ENCODE measurements around the gene SHC2.
"Not testable (repeated sequence)": the region's sequence is repeated elsewhere in the genome, so short reads cannot be mapped to it uniquely, and the experiment has no call there.

The SHC2 gene

DNA sequence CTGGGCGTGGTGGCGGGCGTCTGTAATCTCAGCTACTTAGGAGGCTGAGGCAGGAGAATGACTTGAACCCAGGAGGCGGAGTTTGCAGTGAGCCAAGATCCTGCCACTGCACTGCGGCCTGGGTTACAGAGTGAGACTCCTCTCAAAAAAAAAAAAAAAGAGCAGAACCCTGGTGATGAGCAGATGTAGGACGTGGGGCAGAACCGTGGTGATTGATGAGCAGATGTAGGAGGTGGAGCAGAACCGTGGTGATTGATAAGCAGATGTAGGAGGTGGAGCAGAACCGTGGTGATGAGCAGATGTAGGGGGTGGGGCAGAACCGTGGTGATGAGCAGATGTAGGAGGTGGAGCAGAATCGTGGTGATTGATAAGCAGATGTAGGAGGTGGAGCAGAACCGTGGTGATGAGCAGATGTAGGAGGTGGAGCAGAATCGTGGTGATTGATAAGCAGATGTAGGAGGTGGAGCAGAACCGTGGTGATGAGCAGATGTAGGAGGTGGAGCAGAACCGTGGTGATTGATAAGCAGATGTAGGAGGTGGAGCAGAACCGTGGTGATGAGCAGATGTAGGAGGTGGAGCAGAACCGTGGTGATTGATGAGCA lies 80.1 kb downstream of the SHC2 start:
- H3K9me3 ChIP-seq (ENCODE audit: control insufficient read depth in 1 of 2, low read length in 2 of 2); H3K27ac ChIP-seq (ENCODE audit: low read depth, low read length); H3K4me3 ChIP-seq (ENCODE audit: low read depth in 1 of 2, low read length in 2 of 2); H3K4me1 ChIP-seq (ENCODE audit: control insufficient read depth in 1 of 2, insufficient read depth in 2 of 2, low read length in 2 of 2); H3K36me3 ChIP-seq (ENCODE audit: control insufficient read depth in 1 of 2, insufficient read depth in 2 of 2, low read length in 2 of 2); H3K9ac ChIP-seq (ENCODE audit: low read depth in 1 of 2, low read length in 2 of 2): not testable (repeated sequence)
- peaks cover 14 to 18% of the 10 kb centered on the region in 2 donors for H3K27me3 ChIP-seq (ENCODE audit: control insufficient read depth in 1 of 2, insufficient read depth in 2 of 2, low read length in 2 of 2)

DNA sequence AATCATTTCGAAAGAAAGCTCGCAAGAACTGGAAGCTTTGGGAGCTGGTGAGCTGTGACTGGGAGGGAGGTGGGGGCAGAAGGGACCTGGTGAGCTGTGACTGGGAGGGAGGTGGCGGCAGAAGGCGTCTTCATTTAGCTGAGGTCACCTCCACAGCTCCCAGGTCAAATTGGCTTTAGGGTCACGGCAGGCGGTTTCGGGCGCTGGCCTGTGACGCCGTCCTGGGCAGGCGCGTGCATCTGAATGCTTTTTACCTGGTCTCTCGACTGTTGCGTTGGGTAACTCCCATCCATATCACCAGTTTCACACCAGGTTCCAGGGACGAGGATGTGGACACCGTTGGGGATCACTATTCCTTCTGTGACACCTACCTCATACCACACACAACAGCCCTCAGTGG lies 81.0 kb downstream of the SHC2 start:
- Histone ChIP-seq H3K4me3 (ENCODE audit: low read depth in 1 of 2, low read length in 2 of 2) (no peak overlapping the region), H3K27ac (ENCODE audit: low read depth, low read length) (no peak overlapping the region), H3K36me3 (ENCODE audit: control insufficient read depth in 1 of 2, insufficient read depth in 2 of 2, low read length in 2 of 2) (no peaks in the 10 kb centered on the region), H3K9ac (ENCODE audit: low read depth in 1 of 2, low read length in 2 of 2) (no peak overlapping the region), H3K9me3 (ENCODE audit: control insufficient read depth in 1 of 2, low read length in 2 of 2) (no peaks in the 10 kb centered on the region), H3K4me1 (ENCODE audit: control insufficient read depth in 1 of 2, insufficient read depth in 2 of 2, low read length in 2 of 2) (no peaks in the 10 kb centered on the region), H3K27me3 (ENCODE audit: control insufficient read depth in 1 of 2, insufficient read depth in 2 of 2, low read length in 2 of 2) (peaks cover 14 to 18% of the 10 kb centered on the region in 2 donors)

DNA sequence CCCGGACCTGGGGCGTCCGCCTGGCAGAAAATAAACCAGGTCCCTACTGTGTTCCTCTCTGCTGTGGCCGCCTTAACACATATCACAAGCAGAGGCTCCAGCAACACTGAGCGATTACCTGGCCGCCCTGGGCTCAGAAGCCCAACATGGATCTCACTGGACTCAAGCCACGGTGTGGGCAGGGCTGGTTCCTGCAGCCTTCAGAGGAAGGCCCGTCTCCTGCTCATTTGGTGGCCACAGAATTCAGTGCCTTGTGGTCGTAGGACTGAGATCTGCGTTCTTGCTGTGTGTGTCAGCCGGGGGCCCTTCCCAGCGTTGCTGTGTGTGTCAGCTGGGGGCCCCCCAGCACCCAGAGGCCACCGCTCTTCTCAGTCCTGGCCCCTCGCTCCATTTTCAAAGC lies 82.1 kb downstream of the SHC2 start:
- Histone ChIP-seq H3K27me3 (ENCODE audit: control insufficient read depth in 1 of 2, insufficient read depth in 2 of 2, low read length in 2 of 2) (peaks cover 8% of the 10 kb centered on the region in 2 donors), H3K4me3 (ENCODE audit: low read depth in 1 of 2, low read length in 2 of 2) (no peak overlapping the region), H3K27ac (ENCODE audit: low read depth, low read length) (no peak overlapping the region), H3K9ac (ENCODE audit: low read depth in 1 of 2, low read length in 2 of 2) (no peak overlapping the region), H3K9me3 (ENCODE audit: control insufficient read depth in 1 of 2, low read length in 2 of 2) (no peaks in the 10 kb centered on the region), H3K36me3 (ENCODE audit: control insufficient read depth in 1 of 2, insufficient read depth in 2 of 2, low read length in 2 of 2) (no peaks in the 10 kb centered on the region), H3K4me1 (ENCODE audit: control insufficient read depth in 1 of 2, insufficient read depth in 2 of 2, low read length in 2 of 2) (no peaks in the 10 kb centered on the region)

DNA sequence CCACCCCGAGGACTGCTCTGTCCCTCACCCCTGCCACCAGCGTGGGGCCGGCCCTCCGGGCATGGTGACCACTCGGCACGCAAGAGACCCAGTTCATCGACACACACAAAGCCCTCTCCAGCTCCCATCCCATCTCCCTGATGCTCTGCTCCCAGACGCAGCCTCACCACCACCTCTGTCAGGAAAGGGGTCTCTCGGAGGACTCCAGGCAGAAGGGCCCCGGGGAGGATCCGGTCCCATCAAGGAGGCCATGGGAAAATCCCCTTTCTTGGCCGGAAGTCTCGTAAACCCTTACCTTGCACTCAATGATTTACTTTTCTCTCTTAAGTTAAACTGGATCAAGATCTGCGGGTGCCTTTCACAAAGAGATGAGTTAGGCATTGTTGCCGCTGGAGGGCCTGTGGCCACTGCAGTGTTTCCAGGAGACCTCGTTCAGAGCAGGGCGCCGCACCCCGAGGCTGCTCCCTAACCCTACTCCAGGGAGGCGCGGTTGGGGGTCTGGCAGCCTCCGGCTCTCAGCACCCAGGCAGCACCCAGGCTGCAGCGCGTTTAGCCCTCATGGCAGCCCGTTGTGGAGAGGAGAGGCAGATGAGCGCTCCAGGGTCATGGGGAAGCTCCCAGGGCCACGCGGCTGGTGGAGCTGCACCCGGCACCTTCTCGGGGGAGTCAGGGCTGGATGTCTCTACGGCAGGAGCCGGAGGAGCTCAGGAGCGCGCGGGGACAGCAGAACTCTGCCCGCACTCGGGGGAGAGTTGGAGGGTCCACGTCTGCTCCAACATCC lies 82.8 kb downstream of the SHC2 start:
- H3K4me3 ChIP-seq (ENCODE audit: low read depth in 1 of 2, low read length in 2 of 2): no peak overlapping the region
- H3K27ac ChIP-seq (ENCODE audit: low read depth, low read length): no peak overlapping the region

DNA sequence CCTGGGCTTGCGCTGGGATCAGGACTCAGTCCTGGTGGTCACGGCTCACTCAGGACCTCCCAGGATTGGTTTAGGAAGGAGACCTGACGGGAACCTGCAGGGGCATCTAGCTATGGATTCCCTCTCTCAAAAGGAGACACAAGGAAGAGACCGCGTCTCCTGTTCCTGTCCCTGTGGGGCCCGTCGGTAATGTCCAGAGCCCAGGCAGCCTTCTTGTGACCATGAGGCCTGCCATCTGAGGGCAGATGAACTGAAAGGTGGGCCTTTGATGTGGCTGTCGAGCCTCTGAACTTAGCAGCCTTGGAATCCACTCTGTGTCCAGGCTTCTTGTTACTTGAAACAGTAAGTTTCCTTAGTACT lies 84.7 kb downstream of the SHC2 start:
- Histone ChIP-seq H3K36me3 (ENCODE audit: control insufficient read depth in 1 of 2, insufficient read depth in 2 of 2, low read length in 2 of 2) (no peaks in the 10 kb centered on the region), H3K9ac (ENCODE audit: low read depth in 1 of 2, low read length in 2 of 2) (no peak overlapping the region), H3K27me3 (ENCODE audit: control insufficient read depth in 1 of 2, insufficient read depth in 2 of 2, low read length in 2 of 2) (peaks cover 0 to 9% of the 10 kb centered on the region in 2 donors), H3K4me3 (ENCODE audit: low read depth in 1 of 2, low read length in 2 of 2) (no peak overlapping the region), H3K27ac (ENCODE audit: low read depth, low read length) (no peak overlapping the region), H3K4me1 (ENCODE audit: control insufficient read depth in 1 of 2, insufficient read depth in 2 of 2, low read length in 2 of 2) (no peaks in the 10 kb centered on the region), H3K9me3 (ENCODE audit: control insufficient read depth in 1 of 2, low read length in 2 of 2) (no peaks in the 10 kb centered on the region)

More for the DNA sequence above, 82.8 kb downstream of the SHC2 start:
- Histone ChIP-seq H3K9me3 (ENCODE audit: control insufficient read depth in 1 of 2, low read length in 2 of 2) (no peaks in the 10 kb centered on the region), H3K27me3 (ENCODE audit: control insufficient read depth in 1 of 2, insufficient read depth in 2 of 2, low read length in 2 of 2) (peaks cover under 1 to 7% of the 10 kb centered on the region in 2 donors), H3K9ac (ENCODE audit: low read depth in 1 of 2, low read length in 2 of 2) (no peak overlapping the region), H3K4me1 (ENCODE audit: control insufficient read depth in 1 of 2, insufficient read depth in 2 of 2, low read length in 2 of 2) (no peaks in the 10 kb centered on the region), H3K36me3 (ENCODE audit: control insufficient read depth in 1 of 2, insufficient read depth in 2 of 2, low read length in 2 of 2) (no peaks in the 10 kb centered on the region)

DNA sequence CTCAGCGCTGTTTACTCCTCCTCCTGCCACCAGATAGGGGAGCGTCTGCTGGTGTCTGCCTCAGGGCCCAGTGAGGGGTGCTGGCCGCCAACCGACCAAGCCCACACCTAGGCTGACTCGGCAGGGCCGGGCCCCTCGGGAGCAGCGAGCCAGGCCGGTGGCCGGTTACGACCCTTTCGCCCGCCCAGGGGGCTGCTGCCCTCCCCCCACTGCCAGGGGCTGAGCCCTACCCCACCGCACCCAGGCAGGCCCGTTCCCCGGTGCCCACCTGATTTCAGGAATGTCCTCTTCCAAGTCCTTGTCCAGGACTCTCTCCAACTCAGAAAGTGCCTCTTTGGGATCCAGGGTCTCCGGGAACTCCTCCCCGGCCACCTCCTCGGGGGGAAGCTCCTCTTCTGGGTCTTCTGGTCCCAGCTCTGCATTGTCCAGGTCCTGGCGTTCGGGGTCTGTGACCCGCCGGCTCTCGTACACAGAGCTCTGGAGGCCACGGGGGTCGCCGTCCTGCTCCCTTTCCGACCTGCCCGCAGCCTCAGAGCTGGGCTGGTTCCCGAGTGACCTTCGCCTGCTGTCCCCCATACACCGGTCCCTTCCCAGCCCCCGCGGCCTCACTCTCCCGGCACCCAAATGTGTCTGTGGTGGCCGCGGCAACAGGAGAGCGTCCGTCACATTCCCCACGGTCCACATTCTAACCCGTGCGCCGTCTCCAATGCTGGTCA lies 85.3 kb downstream of the SHC2 start:
- Histone ChIP-seq H3K4me3 (ENCODE audit: low read depth in 1 of 2, low read length in 2 of 2) (no peak overlapping the region), H3K27ac (ENCODE audit: low read depth, low read length) (no peak overlapping the region), H3K36me3 (ENCODE audit: control insufficient read depth in 1 of 2, insufficient read depth in 2 of 2, low read length in 2 of 2) (no peaks in the 10 kb centered on the region), H3K4me1 (ENCODE audit: control insufficient read depth in 1 of 2, insufficient read depth in 2 of 2, low read length in 2 of 2) (no peaks in the 10 kb centered on the region), H3K9me3 (ENCODE audit: control insufficient read depth in 1 of 2, low read length in 2 of 2) (no peaks in the 10 kb centered on the region), H3K9ac (ENCODE audit: low read depth in 1 of 2, low read length in 2 of 2) (no peak overlapping the region), H3K27me3 (ENCODE audit: control insufficient read depth in 1 of 2, insufficient read depth in 2 of 2, low read length in 2 of 2) (peaks cover 0 to 9% of the 10 kb centered on the region in 2 donors)

DNA sequence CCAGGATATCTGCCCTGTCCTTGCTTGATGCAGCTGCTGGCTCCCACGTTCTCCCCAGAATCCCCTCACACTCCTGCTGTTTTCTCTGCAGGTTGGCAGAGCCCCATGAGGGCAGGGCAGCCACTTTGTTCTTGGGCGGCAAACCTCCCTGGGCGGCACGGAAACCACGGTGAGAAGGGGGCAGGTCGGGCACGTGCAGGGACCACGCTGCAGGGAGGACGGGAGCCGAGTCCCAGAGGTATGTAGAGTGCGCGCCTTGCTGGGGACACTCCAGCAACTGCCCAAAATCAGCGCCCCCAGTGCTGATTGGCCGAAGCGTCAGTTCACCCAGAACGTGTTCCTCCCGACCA lies 86.0 kb downstream of the SHC2 start:
- H3K4me3 ChIP-seq (ENCODE audit: low read depth in 1 of 2, low read length in 2 of 2): no peak overlapping the region

DNA sequence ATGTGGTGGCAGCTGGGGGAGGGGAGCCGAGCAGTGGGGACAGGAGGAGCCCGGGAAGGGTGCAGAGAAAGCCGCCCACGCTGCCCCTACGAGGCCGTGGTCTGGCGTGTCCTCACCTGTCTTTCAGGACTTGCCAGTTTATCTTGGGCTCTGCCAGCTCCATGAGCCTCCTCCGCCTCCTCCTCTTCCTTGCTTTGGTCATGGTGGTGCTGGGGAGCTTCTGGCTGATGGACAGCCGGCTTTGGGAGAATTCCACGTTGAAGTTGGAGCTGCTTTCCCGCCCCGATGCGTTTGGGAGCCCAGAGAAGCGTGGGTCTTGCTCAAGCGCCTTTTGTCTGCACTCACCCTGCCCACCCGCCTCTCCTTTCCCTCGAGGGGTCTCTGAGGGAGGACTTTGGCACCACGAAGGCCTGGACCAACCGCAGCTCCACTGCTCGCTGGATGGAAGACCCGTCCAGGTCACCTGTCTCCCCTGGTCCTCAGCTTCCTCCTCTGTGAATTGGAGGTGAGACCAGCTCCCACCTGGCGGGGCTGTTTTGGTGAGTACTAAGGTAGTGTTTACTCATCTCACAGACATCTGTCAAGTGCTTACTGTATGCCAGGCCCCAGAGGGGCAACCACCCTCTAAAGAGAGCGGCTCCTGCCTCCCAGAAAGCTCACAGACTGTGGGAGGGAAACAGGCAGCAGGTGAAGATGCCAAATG lies 86.5 kb downstream of the SHC2 start:
- H3K27ac ChIP-seq (ENCODE audit: low read depth, low read length): no peak overlapping the region
- H3K36me3 ChIP-seq (ENCODE audit: control insufficient read depth in 1 of 2, insufficient read depth in 2 of 2, low read length in 2 of 2): no peaks in the 10 kb centered on the region
- no peaks in the 10 kb centered on the region for H3K4me1 ChIP-seq (ENCODE audit: control insufficient read depth in 1 of 2, insufficient read depth in 2 of 2, low read length in 2 of 2)
- peaks cover 0 to 9% of the 10 kb centered on the region in 2 donors for H3K27me3 ChIP-seq (ENCODE audit: control insufficient read depth in 1 of 2, insufficient read depth in 2 of 2, low read length in 2 of 2)
- no peaks in the 10 kb centered on the region for H3K9me3 ChIP-seq (ENCODE audit: control insufficient read depth in 1 of 2, low read length in 2 of 2)
- H3K9ac ChIP-seq (ENCODE audit: low read depth in 1 of 2, low read length in 2 of 2): no peak overlapping the region
- H3K4me3 ChIP-seq (ENCODE audit: low read depth in 1 of 2, low read length in 2 of 2): no peak overlapping the region

More for the DNA sequence above, 86.0 kb downstream of the SHC2 start:
- Histone ChIP-seq H3K27me3 (ENCODE audit: control insufficient read depth in 1 of 2, insufficient read depth in 2 of 2, low read length in 2 of 2) (peaks cover 0 to 9% of the 10 kb centered on the region in 2 donors), H3K9me3 (ENCODE audit: control insufficient read depth in 1 of 2, low read length in 2 of 2) (no peaks in the 10 kb centered on the region), H3K27ac (ENCODE audit: low read depth, low read length) (no peak overlapping the region), H3K4me1 (ENCODE audit: control insufficient read depth in 1 of 2, insufficient read depth in 2 of 2, low read length in 2 of 2) (no peaks in the 10 kb centered on the region), H3K36me3 (ENCODE audit: control insufficient read depth in 1 of 2, insufficient read depth in 2 of 2, low read length in 2 of 2) (no peaks in the 10 kb centered on the region), H3K9ac (ENCODE audit: low read depth in 1 of 2, low read length in 2 of 2) (no peak overlapping the region)

DNA sequence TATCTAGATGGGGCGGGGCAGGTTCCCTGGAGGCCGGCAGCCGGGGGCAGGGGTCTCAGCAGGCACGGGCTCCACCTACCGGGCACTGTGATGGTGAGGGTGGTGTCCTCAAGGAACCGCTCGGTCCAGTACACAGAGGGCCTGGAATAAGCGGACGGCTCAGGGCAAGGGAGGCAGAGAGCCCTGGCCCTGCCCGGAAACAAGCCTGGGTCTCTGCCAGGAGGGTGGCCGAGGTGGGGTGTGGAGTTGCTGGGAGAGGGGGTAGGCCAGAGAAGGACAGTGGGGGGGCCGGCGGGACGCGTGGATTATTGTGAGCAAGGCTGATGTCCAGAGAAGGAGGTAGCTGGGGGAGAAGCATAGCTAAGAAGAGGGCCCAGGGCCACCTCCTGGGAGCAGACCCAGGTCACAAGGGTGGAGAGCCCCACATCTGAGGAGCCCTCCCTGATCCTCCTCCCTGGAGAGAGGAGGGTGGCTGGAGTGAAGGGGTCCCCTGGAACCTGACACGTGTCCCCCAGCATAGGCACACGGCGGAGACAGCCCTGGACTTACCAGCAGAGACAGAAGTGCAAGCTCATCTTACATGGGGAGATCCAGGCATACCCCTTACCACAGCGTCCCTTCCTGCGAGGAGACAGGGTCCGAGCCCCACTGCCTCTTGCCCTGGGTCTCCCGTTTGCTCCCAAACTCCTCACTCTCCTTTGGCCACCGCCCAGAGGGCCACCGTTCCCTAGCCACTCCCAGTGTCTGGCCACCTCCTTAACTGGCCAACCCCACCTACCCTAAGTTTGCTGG lies 87.2 kb downstream of the SHC2 start:
- H3K36me3 ChIP-seq (ENCODE audit: control insufficient read depth in 1 of 2, insufficient read depth in 2 of 2, low read length in 2 of 2): no peaks in the 10 kb centered on the region
- H3K9me3 ChIP-seq (ENCODE audit: control insufficient read depth in 1 of 2, low read length in 2 of 2): no peaks in the 10 kb centered on the region
- H3K27me3 ChIP-seq (ENCODE audit: control insufficient read depth in 1 of 2, insufficient read depth in 2 of 2, low read length in 2 of 2): peaks cover 0 to 9% of the 10 kb centered on the region in 2 donors
- H3K4me1 ChIP-seq (ENCODE audit: control insufficient read depth in 1 of 2, insufficient read depth in 2 of 2, low read length in 2 of 2): no peaks in the 10 kb centered on the region
- H3K4me3 ChIP-seq (ENCODE audit: low read depth in 1 of 2, low read length in 2 of 2): no peak overlapping the region
- H3K9ac ChIP-seq (ENCODE audit: low read depth in 1 of 2, low read length in 2 of 2): no peak overlapping the region
- no peak overlapping the region for H3K27ac ChIP-seq (ENCODE audit: low read depth, low read length)

Data from duodenal mucosa (tissue), 2 donors.